BLaER1 treated with 17β-estradiol and CSF1 and Interleukin-3, amounts not matched to agents 10 nM and 100 nM (cell line): ENCODE results near the gene DLX3.

Experiments used
- H3K27ac ChIP-seq, 11 experiments: shearing (Covaris generic); formaldehyde crosslinking; 2 replicates each; pipeline ENCODE4 v1.8.1; 2022
- H3K27me3 ChIP-seq, 11 experiments: shearing (Covaris generic); formaldehyde crosslinking; 2 replicates each; pipeline ENCODE4 v1.8.1; 2022
- H3K36me3 ChIP-seq, 11 experiments: shearing (Covaris generic); formaldehyde crosslinking; 2 replicates each; pipeline ENCODE4 v1.8.1; 2022
- H3K4me1 ChIP-seq, 10 experiments: shearing (Covaris generic); formaldehyde crosslinking; 2 replicates each; pipeline ENCODE4 v1.8.1; 2022
- H3K4me2 ChIP-seq, 11 experiments: shearing (Covaris generic); formaldehyde crosslinking; 2 replicates each; pipeline ENCODE4 v1.8.1; 2022
- H3K4me3 ChIP-seq, 10 experiments: shearing (Covaris generic); formaldehyde crosslinking; 2 replicates each; pipeline ENCODE4 v1.8.1; 2022
- H3K9ac ChIP-seq, 11 experiments: shearing (Covaris generic); formaldehyde crosslinking; 2 replicates each; pipeline ENCODE4 v1.8.1; 2022
- H3K9me3 ChIP-seq, 11 experiments: shearing (Covaris generic); formaldehyde crosslinking; replicated peaks in 1 of 11; 2 replicates each; pipeline ENCODE4 v1.8.1; 2022
- H4K20me1 ChIP-seq, 11 experiments: shearing (Covaris generic); formaldehyde crosslinking; 2 replicates each; pipeline ENCODE4 v1.8.1; 2022
- Cebpa-rat ChIP-seq, 11 experiments: shearing (Covaris generic); IDR thresholded peaks; 2 replicates each; pipeline ENCODE4 v1.8.1; 2022

The DLX3 gene

GRCh38 chr17:49969795-49970389, 25.1 kb downstream of the DLX3 start:
- no peak for TF ChIP-seq Cebpa-rat (IDR thresholded peaks at IDR 0.05)
- Histone ChIP-seq H4K20me1 (peaks cover 0 to 38% (median 24%) of the 10 kb centered on the region in 11 experiments; a peak in 12 of 22 replicates), H3K4me1 (peaks cover 16 to 80% (median 30%) of the 10 kb centered on the region in 10 experiments), H3K4me2 (peak overlapping the region; percentile 89 to 99 (median 94); a peak in 15 of 22 replicates), H3K36me3 (no peaks in the 10 kb centered on the region), H3K9me3 (peaks cover 0 to 32% (median 5%) of the 10 kb centered on the region in 11 experiments; a peak in 10 of 22 replicates), H3K27me3 (peaks cover 99 to 100% (median 100%) of the 10 kb centered on the region in 11 experiments), H3K4me3 (peak overlapping the region in 5 of 10 experiments; percentile 53 to 71 (median 62); a peak in 6 of 20 replicates), H3K27ac (no peak overlapping the region), H3K9ac (no peak overlapping the region)

GRCh38 chr17:49969134-49969759, 25.8 kb downstream of the DLX3 start, which contains the start of gene DLX4:
Gene DLX4, plus strand, starts transcription at chr17:49969190. Its CDS starts 279 bp downstream, at chr17:49969469.
- Histone ChIP-seq H3K27me3 (peaks cover 99 to 100% (median 100%) of the 10 kb centered on the region in 11 experiments), H4K20me1 (peaks cover 0 to 39% (median 25%) of the 10 kb centered on the region in 11 experiments; a peak in 13 of 22 replicates)
- TF ChIP-seq Cebpa-rat (IDR thresholded peaks at IDR 0.05): no peak

GRCh38 chr17:49968405-49969133, 26.5 kb downstream of the DLX3 start:
- H3K4me3 ChIP-seq: peak overlapping the region; percentile 53 to 71 (median 61)
- H4K20me1 ChIP-seq: peaks cover 0 to 43% (median 25%) of the 10 kb centered on the region in 11 experiments; a peak in 13 of 22 replicates
- H3K27ac ChIP-seq: peak overlapping the region in 8 of 11 experiments; percentile 6 to 54 (median 34); a peak in 11 of 22 replicates
- H3K27me3 ChIP-seq: peaks cover 99 to 100% (median 100%) of the 10 kb centered on the region in 11 experiments
- peak overlapping the region; percentile 11 to 63 (median 48); a peak in 17 of 22 replicates for H3K9ac ChIP-seq
- H3K4me1 ChIP-seq: peaks cover 16 to 73% (median 30%) of the 10 kb centered on the region in 10 experiments
- H3K9me3 ChIP-seq: peaks cover 0 to 38% (median 10%) of the 10 kb centered on the region in 11 experiments; a peak in 11 of 22 replicates
- H3K36me3 ChIP-seq: no peaks in the 10 kb centered on the region
- TF ChIP-seq Cebpa-rat (IDR thresholded peaks at IDR 0.05): peak in 8 of 11 experiments; percentile 45 to 82 (median 64); a peak in 12 of 22 replicates
- peak overlapping the region; percentile 89 to 99 (median 94) for H3K4me2 ChIP-seq

More at GRCh38 chr17:49969134-49969759, 25.8 kb downstream of the DLX3 start, which contains the start of gene DLX4:
- peak within 1 kb of the TSS in 8 of 11 experiments; percentile 6 to 54 (median 34); a peak in 11 of 22 replicates for H3K27ac ChIP-seq
- peaks cover 16 to 79% (median 30%) of the 10 kb centered on the region in 10 experiments for H3K4me1 ChIP-seq
- H3K36me3 ChIP-seq: no peaks in the 10 kb centered on the region
- H3K4me2 ChIP-seq: peak within 1 kb of the TSS; percentile 89 to 99 (median 94)
- H3K9me3 ChIP-seq: peaks cover 0 to 38% (median 10%) of the 10 kb centered on the region in 11 experiments; a peak in 11 of 22 replicates
- H3K9ac ChIP-seq: peak within 1 kb of the TSS; percentile 11 to 63 (median 48); a peak in 17 of 22 replicates
- H3K4me3 ChIP-seq: peak within 1 kb of the TSS; percentile 53 to 71 (median 61)

DNA sequence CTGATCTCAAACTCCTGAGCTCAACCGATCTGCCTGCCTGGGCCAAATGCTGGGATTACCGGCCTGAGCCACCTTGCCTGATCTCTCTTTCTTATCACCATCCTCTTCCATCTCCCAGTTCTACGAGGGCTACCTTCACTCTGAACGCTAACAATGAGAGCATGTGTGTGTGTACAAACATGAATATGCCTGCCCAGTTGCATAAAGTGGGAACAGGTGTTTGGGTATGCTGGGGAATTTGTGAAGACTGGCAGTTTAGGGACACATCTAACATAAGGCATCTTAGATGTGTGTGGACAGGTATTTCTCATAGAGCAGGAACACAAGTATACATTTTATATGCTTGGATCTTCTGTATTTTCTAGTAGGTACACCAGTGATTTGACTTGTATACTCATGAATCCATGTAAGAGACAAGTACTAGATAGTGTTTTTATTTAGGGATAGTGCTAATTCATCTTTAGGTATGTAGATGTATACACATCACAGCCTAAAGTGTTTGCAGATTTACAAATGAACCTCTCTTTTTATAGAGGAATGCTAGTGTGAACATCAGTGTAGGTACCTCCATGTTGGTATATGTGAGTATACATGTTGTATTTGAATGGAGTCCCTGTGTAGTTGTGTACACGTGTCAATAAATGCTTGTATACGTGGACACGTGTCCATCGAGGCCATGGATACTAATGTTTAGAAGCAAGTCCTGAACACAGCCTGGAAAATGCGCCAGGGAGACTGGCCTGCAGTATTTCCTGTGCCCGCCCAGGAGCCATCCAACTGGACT, 27.2 kb downstream of the DLX3 start:
- Histone ChIP-seq H3K4me3 (peak overlapping the region; percentile 53 to 71 (median 61); a peak in 19 of 20 replicates), H3K9ac (peak overlapping the region in 1 of 11 experiments; percentile 28; a peak in 2 of 22 replicates), H3K27ac (no peak overlapping the region)

GRCh38 chr17:49967205-49967604, 27.8 kb downstream of the DLX3 start:
- H3K9me3 ChIP-seq: peaks cover 0 to 38% (median 10%) of the 10 kb centered on the region in 11 experiments; a peak in 11 of 22 replicates
- peak overlapping the region in 2 of 11 experiments; percentile 63 to 87; a peak in 3 of 22 replicates for H3K4me2 ChIP-seq
- H3K27ac ChIP-seq: no peak overlapping the region
- H3K27me3 ChIP-seq: peaks cover 99 to 100% (median 100%) of the 10 kb centered on the region in 11 experiments
- H3K36me3 ChIP-seq: no peaks in the 10 kb centered on the region
- H3K9ac ChIP-seq: no peak overlapping the region
- peaks cover 16 to 61% (median 30%) of the 10 kb centered on the region in 10 experiments for H3K4me1 ChIP-seq
- peaks cover 0 to 39% (median 16%) of the 10 kb centered on the region in 11 experiments; a peak in 12 of 22 replicates for H4K20me1 ChIP-seq
- no peak overlapping the region for H3K4me3 ChIP-seq
- TF ChIP-seq Cebpa-rat (IDR thresholded peaks at IDR 0.05): no peak

More for the DNA sequence above, 27.2 kb downstream of the DLX3 start:
- Histone ChIP-seq H4K20me1 (peaks cover 0 to 44% (median 18%) of the 10 kb centered on the region in 11 experiments; a peak in 13 of 22 replicates), H3K4me1 (peaks cover 16 to 66% (median 30%) of the 10 kb centered on the region in 10 experiments), H3K36me3 (no peaks in the 10 kb centered on the region), H3K4me2 (peak overlapping the region; percentile 89 to 99 (median 94)), H3K27me3 (peaks cover 99 to 100% (median 100%) of the 10 kb centered on the region in 11 experiments), H3K9me3 (peaks cover 0 to 38% (median 10%) of the 10 kb centered on the region in 11 experiments; a peak in 11 of 22 replicates)
- no peak for TF ChIP-seq Cebpa-rat (IDR thresholded peaks at IDR 0.05)

DNA sequence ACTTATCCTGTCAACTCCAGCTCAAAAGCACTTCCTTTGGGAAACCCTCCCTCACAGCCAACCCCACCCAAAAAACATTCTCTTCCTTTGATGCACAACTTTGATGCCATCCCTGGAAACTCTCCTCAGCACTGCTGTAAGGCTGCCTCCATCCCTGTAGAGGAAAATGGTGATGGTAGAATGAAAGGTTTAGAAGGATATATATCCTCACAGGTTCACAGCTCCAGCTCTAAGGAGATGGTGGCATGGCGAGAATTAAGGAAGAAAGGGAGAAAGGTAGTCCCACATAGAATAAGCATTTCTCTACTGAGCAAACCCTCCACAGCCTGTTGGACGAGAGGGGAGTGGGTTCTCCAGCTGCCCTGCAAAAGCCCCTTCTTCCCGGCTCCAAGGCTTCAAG, 28.3 kb downstream of the DLX3 start:
- no peak for TF ChIP-seq Cebpa-rat (IDR thresholded peaks at IDR 0.05)
- Histone ChIP-seq H3K9ac (no peak overlapping the region), H3K9me3 (peaks cover 0 to 38% (median 10%) of the 10 kb centered on the region in 11 experiments; a peak in 11 of 22 replicates), H3K27ac (no peak overlapping the region), H3K4me2 (peak overlapping the region in 3 of 11 experiments; percentile 63 to 87 (median 77); a peak in 6 of 22 replicates), H3K36me3 (no peaks in the 10 kb centered on the region), H4K20me1 (peaks cover 0 to 35% (median 12%) of the 10 kb centered on the region in 11 experiments; a peak in 11 of 22 replicates), H3K4me3 (no peak overlapping the region), H3K27me3 (peaks cover 99 to 100% (median 100%) of the 10 kb centered on the region in 11 experiments), H3K4me1 (peaks cover 16 to 57% (median 29%) of the 10 kb centered on the region in 10 experiments)

- Histone ChIP-seq H3K4me1 (peaks cover 16 to 50% (median 26%) of the 10 kb centered on the region in 10 experiments), H3K9ac (no peak overlapping the region), H3K4me3 (no peak overlapping the region), H3K4me2 (peak overlapping the region in 5 of 11 experiments; percentile 36 to 87 (median 63); a peak in 10 of 22 replicates), H4K20me1 (peaks cover 0 to 23% (median 8%) of the 10 kb centered on the region in 11 experiments; a peak in 11 of 22 replicates), H3K36me3 (no peaks in the 10 kb centered on the region), H3K27me3 (peaks cover 90 to 100% (median 99%) of the 10 kb centered on the region in 11 experiments), H3K27ac (no peak overlapping the region), H3K9me3 (peaks cover 0 to 37% (median 10%) of the 10 kb centered on the region in 11 experiments; a peak in 11 of 22 replicates)
- no peak for TF ChIP-seq Cebpa-rat (IDR thresholded peaks at IDR 0.05)
Measured at GRCh38 chr17:49965524-49965909, 29.5 kb downstream of the DLX3 start.
